OCI-LY1 (cell line): ENCODE results near the gene FUT8.

Experiments
- EZH2 ChIP-seq: fragments of 200-600 bp; sonication (generic), shearing (Covaris generic); IDR thresholded peaks from 2 replicates; pipeline ENCODE4 v1.8.0; 2017; ENCODE audit warnings: borderline replicate concordance, mixed run types, mild to moderate bottlenecking, antibody characterized with exemption, low read length, moderate library complexity, mixed read lengths
- TF ChIP-seq, protein P1 (sequence below): fragments of 200-600 bp; sonication (generic), shearing (Covaris generic); IDR thresholded peaks from 2 replicates; pipeline ENCODE4 v1.5.1; 2017; ENCODE audit warnings: mild to moderate bottlenecking, antibody characterized with exemption, low read length, moderate library complexity, mixed read lengths

DNA sequence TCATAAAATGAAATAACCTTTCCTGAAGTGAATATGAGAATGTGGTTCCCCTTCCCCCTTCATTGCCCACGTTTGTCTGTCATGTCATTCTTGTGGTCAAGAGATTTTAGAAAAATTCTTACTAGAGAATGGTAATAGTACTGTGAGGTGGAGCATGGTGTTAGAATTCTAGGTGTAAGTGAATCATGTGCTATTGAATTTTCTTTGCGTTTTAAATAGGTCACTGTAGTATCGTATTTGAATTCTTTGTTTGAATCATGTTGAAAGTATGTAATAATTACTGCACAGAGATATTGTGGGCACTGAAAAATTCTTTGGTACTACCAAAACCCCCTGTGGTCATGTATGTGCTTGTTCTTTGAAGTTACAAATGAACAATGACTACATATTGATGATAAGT lies 49.9 kb downstream of the FUT8 start:
- TF ChIP-seq, protein P1, sequence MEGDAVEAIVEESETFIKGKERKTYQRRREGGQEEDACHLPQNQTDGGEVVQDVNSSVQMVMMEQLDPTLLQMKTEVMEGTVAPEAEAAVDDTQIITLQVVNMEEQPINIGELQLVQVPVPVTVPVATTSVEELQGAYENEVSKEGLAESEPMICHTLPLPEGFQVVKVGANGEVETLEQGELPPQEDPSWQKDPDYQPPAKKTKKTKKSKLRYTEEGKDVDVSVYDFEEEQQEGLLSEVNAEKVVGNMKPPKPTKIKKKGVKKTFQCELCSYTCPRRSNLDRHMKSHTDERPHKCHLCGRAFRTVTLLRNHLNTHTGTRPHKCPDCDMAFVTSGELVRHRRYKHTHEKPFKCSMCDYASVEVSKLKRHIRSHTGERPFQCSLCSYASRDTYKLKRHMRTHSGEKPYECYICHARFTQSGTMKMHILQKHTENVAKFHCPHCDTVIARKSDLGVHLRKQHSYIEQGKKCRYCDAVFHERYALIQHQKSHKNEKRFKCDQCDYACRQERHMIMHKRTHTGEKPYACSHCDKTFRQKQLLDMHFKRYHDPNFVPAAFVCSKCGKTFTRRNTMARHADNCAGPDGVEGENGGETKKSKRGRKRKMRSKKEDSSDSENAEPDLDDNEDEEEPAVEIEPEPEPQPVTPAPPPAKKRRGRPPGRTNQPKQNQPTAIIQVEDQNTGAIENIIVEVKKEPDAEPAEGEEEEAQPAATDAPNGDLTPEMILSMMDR = no peak
- TF ChIP-seq EZH2 = no peak
